ENCODE measurements around the gene UIMC1. TPM values are rescaled to one million over a fixed set of nuclear protein-coding genes. Genes with fewer than 3 reads are reported as not detected.
"Not testable (repeated sequence)": the region's sequence is repeated elsewhere in the genome, so short reads cannot be mapped to it uniquely, and the experiment has no call there.

UIMC1 gene
- total and polyA plus RNA-seq, 2 experiments from 2014 or later: 12.6 to 28.2 TPM

- H3K9me2 ChIP-seq (replicated peaks; ENCODE audit: insufficient read depth): no peaks in the 10 kb centered on the region
- no peak for TF ChIP-seq CTCF (IDR thresholded peaks at IDR 0.05; ENCODE audit: poor library complexity)
- no peak for TF ChIP-seq EZH2phosphoT487 (IDR thresholded peaks at IDR 0.05; ENCODE audit: low read depth, severe bottlenecking, unreplicated experiment)
- TF ChIP-seq EZH2 (IDR thresholded peaks at IDR 0.05; ENCODE audit: borderline replicate concordance): no peak
- no peak overlapping the region for H2AFZ ChIP-seq
- peaks cover 37% of the 10 kb centered on the region for H4K20me1 ChIP-seq (ENCODE audit: insufficient read depth, poor library complexity, severe bottlenecking)
- no peaks in the 10 kb centered on the region for H3K27me3 ChIP-seq
- no peaks in the 10 kb centered on the region for H3K4me1 ChIP-seq (ENCODE audit: insufficient read depth)
- WGBS (ENCODE audit: low lambda C conversion rate, missing lambda C conversion rate): 96% methylated on average over 3 of the region's 3 CpGs
- H3K9me3 ChIP-seq (ENCODE audit: low read depth): no peaks in the 10 kb centered on the region
- no peaks in the 10 kb centered on the region for H3K36me3 ChIP-seq (replicated peaks; ENCODE audit: insufficient read depth, low read depth)
- H3K4me2 ChIP-seq: no peak overlapping the region
- DNase-seq (ENCODE audit: low spot score): no peak
- no peak overlapping the region for H3K27ac ChIP-seq
- peaks cover 83% of the 10 kb centered on the region for H3K79me2 ChIP-seq
- H3K4me3 ChIP-seq: no peak overlapping the region
Observed at GRCh38 chr5:176987583-176987982, 19.0 kb downstream of the UIMC1 start.

- H3K79me2 ChIP-seq: peaks cover 83% of the 10 kb centered on the region
- no peak for TF ChIP-seq EZH2phosphoT487 (IDR thresholded peaks at IDR 0.05; ENCODE audit: low read depth, severe bottlenecking, unreplicated experiment)
- TF ChIP-seq CTCF (IDR thresholded peaks at IDR 0.05; ENCODE audit: poor library complexity): no peak
- TF ChIP-seq EZH2 (IDR thresholded peaks at IDR 0.05; ENCODE audit: borderline replicate concordance): no peak
- no peaks in the 10 kb centered on the region for H3K36me3 ChIP-seq (replicated peaks; ENCODE audit: insufficient read depth, low read depth)
- no peaks in the 10 kb centered on the region for H3K4me1 ChIP-seq (ENCODE audit: insufficient read depth)
- H4K20me1 ChIP-seq (ENCODE audit: insufficient read depth, poor library complexity, severe bottlenecking): peaks cover 26% of the 10 kb centered on the region
- no peaks in the 10 kb centered on the region for H3K9me2 ChIP-seq (replicated peaks; ENCODE audit: insufficient read depth)
- H3K4me2 ChIP-seq: no peak overlapping the region
- H3K4me3 ChIP-seq: no peak overlapping the region
- H3K9me3 ChIP-seq (ENCODE audit: low read depth): no peaks in the 10 kb centered on the region
- H3K27me3 ChIP-seq: no peaks in the 10 kb centered on the region
- H3K27ac ChIP-seq: no peak overlapping the region
- DNase-seq (ENCODE audit: low spot score): no peak
- no peak overlapping the region for H2AFZ ChIP-seq
- 90% methylated on average over 2 of the region's 2 CpGs for WGBS (ENCODE audit: low lambda C conversion rate, missing lambda C conversion rate)
Observed at GRCh38 chr5:176986280-176986679, 20.3 kb downstream of the UIMC1 start.

GRCh38 chr5:176985516-176985915 lies 21.1 kb downstream of the UIMC1 start:
- no peak for DNase-seq (ENCODE audit: low spot score)
- Histone ChIP-seq H3K4me2 (no peak overlapping the region), H3K27ac (no peak overlapping the region), H3K9me2 (replicated peaks; ENCODE audit: insufficient read depth) (no peaks in the 10 kb centered on the region), H3K4me3 (no peak overlapping the region), H3K9me3 (ENCODE audit: low read depth) (no peaks in the 10 kb centered on the region), H3K27me3 (no peaks in the 10 kb centered on the region), H4K20me1 (ENCODE audit: insufficient read depth, poor library complexity, severe bottlenecking) (peaks cover 18% of the 10 kb centered on the region), H3K4me1 (ENCODE audit: insufficient read depth) (no peaks in the 10 kb centered on the region), H3K36me3 (replicated peaks; ENCODE audit: insufficient read depth, low read depth) (no peaks in the 10 kb centered on the region), H2AFZ (no peak overlapping the region), H3K79me2 (peaks cover 77% of the 10 kb centered on the region)
- TF ChIP-seq CTCF (IDR thresholded peaks at IDR 0.05; ENCODE audit: poor library complexity): no peak
- no peak for TF ChIP-seq EZH2phosphoT487 (IDR thresholded peaks at IDR 0.05; ENCODE audit: low read depth, severe bottlenecking, unreplicated experiment)
- TF ChIP-seq EZH2 (IDR thresholded peaks at IDR 0.05; ENCODE audit: borderline replicate concordance): no peak
- WGBS (ENCODE audit: low lambda C conversion rate, missing lambda C conversion rate): 98% methylated on average over 2 of the region's 2 CpGs

GRCh38 chr5:176984176-176984575 lies 22.4 kb downstream of the UIMC1 start:
- H3K9me3 ChIP-seq (ENCODE audit: low read depth); H3K36me3 ChIP-seq (replicated peaks; ENCODE audit: insufficient read depth, low read depth); H3K4me3 ChIP-seq; DNase-seq (ENCODE audit: low spot score); H3K9me2 ChIP-seq (replicated peaks; ENCODE audit: insufficient read depth); H3K4me2 ChIP-seq; H3K4me1 ChIP-seq (ENCODE audit: insufficient read depth); H3K27me3 ChIP-seq; H2AFZ ChIP-seq; H3K27ac ChIP-seq: not testable (repeated sequence)
- Histone ChIP-seq H3K79me2 (peaks cover 64% of the 10 kb centered on the region), H4K20me1 (ENCODE audit: insufficient read depth, poor library complexity, severe bottlenecking) (peaks cover 10% of the 10 kb centered on the region)
- WGBS (ENCODE audit: low lambda C conversion rate, missing lambda C conversion rate): over 99% methylated on average over 14 of the region's 28 CpGs

GRCh38 chr5:176983593-176983992 lies 23.0 kb downstream of the UIMC1 start:
- not testable (repeated sequence) for H4K20me1 ChIP-seq (ENCODE audit: insufficient read depth, poor library complexity, severe bottlenecking); H3K27me3 ChIP-seq; H3K4me1 ChIP-seq (ENCODE audit: insufficient read depth); H3K36me3 ChIP-seq (replicated peaks; ENCODE audit: insufficient read depth, low read depth); H3K4me2 ChIP-seq; H3K27ac ChIP-seq; DNase-seq (ENCODE audit: low spot score); H3K9me2 ChIP-seq (replicated peaks; ENCODE audit: insufficient read depth); H3K9me3 ChIP-seq (ENCODE audit: low read depth); H3K4me3 ChIP-seq; H2AFZ ChIP-seq
- H3K79me2 ChIP-seq: peaks cover 58% of the 10 kb centered on the region
- WGBS (ENCODE audit: low lambda C conversion rate, missing lambda C conversion rate): 96% methylated on average over 14 of the region's 21 CpGs

GRCh38 chr5:176983112-176983511 lies 23.5 kb downstream of the UIMC1 start:
- H3K9me2 ChIP-seq (replicated peaks; ENCODE audit: insufficient read depth); H3K27ac ChIP-seq; DNase-seq (ENCODE audit: low spot score); H3K4me1 ChIP-seq (ENCODE audit: insufficient read depth); H3K27me3 ChIP-seq; H3K4me3 ChIP-seq; H4K20me1 ChIP-seq (ENCODE audit: insufficient read depth, poor library complexity, severe bottlenecking); H3K36me3 ChIP-seq (replicated peaks; ENCODE audit: insufficient read depth, low read depth); H3K9me3 ChIP-seq (ENCODE audit: low read depth); H3K4me2 ChIP-seq; H2AFZ ChIP-seq: not testable (repeated sequence)
- 95% methylated on average over 13 of the region's 13 CpGs for WGBS (ENCODE audit: low lambda C conversion rate, missing lambda C conversion rate)
- H3K79me2 ChIP-seq: peaks cover 54% of the 10 kb centered on the region
